WTC11 (cell line): ENCODE results near the gene MTMR6. TPM values are rescaled to one million over a fixed set of nuclear protein-coding genes. Genes with fewer than 3 reads are reported as not detected.

ENCODE experiments used
- ATAC-seq: fragments of 200-7000 bp; cut with Tn5 transposase; 2 replicates; pipeline ENCODE4 v1.10.0; 2021; ENCODE audit warnings: mild to moderate bottlenecking, moderate library complexity
- CTCF ChIA-PET: fragments of 300-600 bp; sonication (Branson Sonifier 250); formaldehyde crosslinking; loops from one replicate; lab custom pipeline; 2021; ENCODE audit warnings: antibody characterized with exemption; lab: Charles Lee
- POLR2A ChIA-PET: fragments of 350-600 bp; sonication (Branson Sonifier 250); formaldehyde crosslinking; loops from one replicate; lab custom pipeline; 2021; ENCODE audit warnings: antibody characterized with exemption; lab: Charles Lee
- DNase-seq: peaks from one replicate; pipeline ENCODE4 v3.0.0; 2021; ENCODE audit warnings: low spot score
- H3K27ac Mint-ChIP-seq: 2 replicates; pipeline ENCODE4 v1.8.0; 2021; ENCODE audit warnings: mixed read lengths
- H3K27me3 Mint-ChIP-seq: 2 replicates; pipeline ENCODE4 v1.8.0; 2021; ENCODE audit warnings: low read depth, mild to moderate bottlenecking, moderate library complexity, mixed read lengths
- H3K36me3 Mint-ChIP-seq: 2 replicates; pipeline ENCODE4 v1.8.0; 2021; ENCODE audit warnings: mixed read lengths
- H3K4me1 Mint-ChIP-seq: 2 replicates; pipeline ENCODE4 v1.8.0; 2022; ENCODE audit warnings: mixed read lengths
- H3K4me3 Mint-ChIP-seq: 2 replicates; pipeline ENCODE4 v1.8.0; 2021; ENCODE audit warnings: mild to moderate bottlenecking, moderate library complexity, mixed read lengths
- H3K9me3 Mint-ChIP-seq: 2 replicates; pipeline ENCODE4 v1.8.0; 2021; ENCODE audit warnings: mixed read lengths
- CREM ChIP-seq: sonication (generic); formaldehyde crosslinking; IDR thresholded peaks from 2 replicates; pipeline ENCODE4 v1.8.1; 2022; ENCODE audit warnings: mild to moderate bottlenecking, missing genetic modification reagents, moderate library complexity
- E2F5 ChIP-seq: sonication (generic); formaldehyde crosslinking; IDR thresholded peaks from 2 replicates; pipeline ENCODE4 v1.8.1; 2022; ENCODE audit warnings: mild to moderate bottlenecking, moderate library complexity, missing genetic modification reagents
- ELF4 ChIP-seq: sonication (generic); formaldehyde crosslinking; IDR thresholded peaks from 2 replicates; pipeline ENCODE4 v1.8.1; 2022; ENCODE audit warnings: low read depth, mild to moderate bottlenecking, moderate library complexity, missing genetic modification reagents
- FOXP1 ChIP-seq: sonication (generic); formaldehyde crosslinking; IDR thresholded peaks from 2 replicates; pipeline ENCODE4 v1.8.0; 2022; ENCODE audit warnings: missing genetic modification reagents, mild to moderate bottlenecking, moderate library complexity, borderline replicate concordance
- FOXP4 ChIP-seq: sonication (generic); formaldehyde crosslinking; IDR thresholded peaks from 2 replicates; pipeline ENCODE4 v1.8.0; 2022; ENCODE audit warnings: mild to moderate bottlenecking, missing genetic modification reagents
- GABPB1 ChIP-seq: sonication (generic); formaldehyde crosslinking; IDR thresholded peaks from 2 replicates; pipeline ENCODE4 v1.8.1; 2023; ENCODE audit warnings: mild to moderate bottlenecking, missing genetic modification reagents
- HMGA2 ChIP-seq: fragments of 250-450 bp; sonication (Bioruptor Pico); IDR thresholded peaks from 2 replicates; pipeline ENCODE4 v1.4.0; 2021; ENCODE audit warnings: mild to moderate bottlenecking, moderate library complexity
- HMGXB4 ChIP-seq: sonication (generic); formaldehyde crosslinking; IDR thresholded peaks from 2 replicates; pipeline ENCODE4 v1.8.1; 2023; ENCODE audit warnings: mild to moderate bottlenecking, moderate library complexity, missing genetic modification reagents
- IRF2 ChIP-seq: sonication (generic); formaldehyde crosslinking; IDR thresholded peaks from 2 replicates; pipeline ENCODE4 v1.8.0; 2022; ENCODE audit warnings: low read depth, missing genetic modification reagents, borderline replicate concordance
- JUN ChIP-seq: sonication (generic); formaldehyde crosslinking; IDR thresholded peaks from 2 replicates; pipeline ENCODE4 v1.8.0; 2023; ENCODE audit warnings: mild to moderate bottlenecking, missing genetic modification reagents
- MAX ChIP-seq: sonication (generic); formaldehyde crosslinking; IDR thresholded peaks from 2 replicates; pipeline ENCODE4 v1.8.0; 2022; ENCODE audit warnings: mild to moderate bottlenecking, missing genetic modification reagents
- SMAD3 ChIP-seq: sonication (generic); formaldehyde crosslinking; IDR thresholded peaks from 2 replicates; pipeline ENCODE4 v1.8.0; 2022; ENCODE audit warnings: missing genetic modification reagents, mild to moderate bottlenecking, borderline replicate concordance
- TP53 ChIP-seq: sonication (generic); formaldehyde crosslinking; IDR thresholded peaks from 2 replicates; pipeline ENCODE4 v1.8.1; 2023; ENCODE audit warnings: mild to moderate bottlenecking, missing genetic modification reagents
- USF1 ChIP-seq: sonication (generic); formaldehyde crosslinking; IDR thresholded peaks from 2 replicates; pipeline ENCODE4 v1.8.0; 2022; ENCODE audit warnings: mild to moderate bottlenecking, missing genetic modification reagents
- USF2 ChIP-seq: sonication (generic); formaldehyde crosslinking; IDR thresholded peaks from 2 replicates; pipeline ENCODE4 v1.8.1; 2023; ENCODE audit warnings: mild to moderate bottlenecking, missing genetic modification reagents, moderate library complexity
- ZMAT4 ChIP-seq: fragments of 250-450 bp; sonication (Bioruptor Pico); IDR thresholded peaks from 2 replicates; pipeline ENCODE4 v1.9.0; 2021; ENCODE audit warnings: mild to moderate bottlenecking
- ZNF671 ChIP-seq: fragments of 250-450 bp; sonication (Bioruptor Pico); IDR thresholded peaks from 2 replicates; pipeline ENCODE4 v1.8.0; 2021; ENCODE audit warnings: mild to moderate bottlenecking
- ZSCAN18 ChIP-seq: fragments of 250-450 bp; sonication (Bioruptor Pico); IDR thresholded peaks from 2 replicates; pipeline ENCODE4 v2.1.2; 2022; ENCODE audit warnings: mild to moderate bottlenecking, moderate library complexity
- total RNA-seq: library from RNA; stranded (reverse); gene quantifications from 3 replicates; pipeline ENCODE4 v1.2.3, GENCODE V29; 2021

The MTMR6 gene
- total RNA-seq, 1 experiment from 2014 or later: 8.6 TPM

GRCh38 chr13:25306671-25307464 lies 19.6 kb upstream of the MTMR6 start (continued):
- TF ChIP-seq USF2 (CRISPR knock-in tag): no peak
- no peak for TF ChIP-seq ZMAT4
- no peak for TF ChIP-seq CREM (CRISPR knock-in tag)
- no peak for TF ChIP-seq TP53 (CRISPR knock-in tag)
- TF ChIP-seq ZSCAN18 (CRISPR knock-in tag): no peak
- TF ChIP-seq, all 79 proteins: peak for 0

GRCh38 chr13:25302121-25302520 lies 14.8 kb upstream of the MTMR6 start:
- CTCF ChIA-PET: no interaction called here
- no peak for ATAC-seq
- peaks cover 15% of the 10 kb centered on the region for H3K4me1 Mint-ChIP-seq
- TF ChIP-seq SMAD3 (CRISPR knock-in tag): no peak
- no peak for TF ChIP-seq IRF2
- no peak for TF ChIP-seq JUN
- no peak for TF ChIP-seq E2F5 (CRISPR knock-in tag)
- no peak for TF ChIP-seq ELF4 (CRISPR knock-in tag)
- no peak for TF ChIP-seq ZMAT4
- TF ChIP-seq GABPB1 (CRISPR knock-in tag): no peak
- no peak for TF ChIP-seq MAX
- TF ChIP-seq ZNF671 (CRISPR knock-in tag): no peak
- no peak for TF ChIP-seq HMGA2
- TF ChIP-seq, all 79 proteins: peak for 0
- Mint-ChIP-seq H3K36me3 (peaks cover 18% of the 10 kb centered on the region), H3K27me3 (peaks cover 22% of the 10 kb centered on the region), H3K9me3 (0 out of 2 replicates have a peak, but pooled peaks cover 4% of the 10 kb centered on the region), H3K27ac (no peak overlapping the region), H3K4me3 (peak overlapping the region; percentile 89)
- no peak for DNase-seq
- POLR2A ChIA-PET: interaction anchor here (0.6 kb wide), 1 partner anchor 1672 kb away, joined by 3 read pairs; no protein-coding TSS in a partner anchor

- ATAC-seq (peak; percentile 96), DNase-seq (peak; percentile 79)
- ChIA-PET CTCF (interaction anchor here (1.3 kb wide), 1 partner anchor 14 kb away, joined by 3 read pairs; no protein-coding TSS in a partner anchor), POLR2A (interaction anchor here (0.6 kb wide), 1 partner anchor 1673 kb away, joined by 3 read pairs; no protein-coding TSS in a partner anchor)
- Mint-ChIP-seq H3K27ac (no peak within 1 kb of the TSS), H3K4me1 (peaks cover 15% of the 10 kb centered on the region), H3K4me3 (peak within 1 kb of the TSS; percentile 89), H3K27me3 (peaks cover 28% of the 10 kb centered on the region), H3K9me3 (0 out of 2 replicates have a peak, but pooled peaks cover 4% of the 10 kb centered on the region), H3K36me3 (peaks cover 18% of the 10 kb centered on the region)
- TF ChIP-seq USF1 (0 out of 2 replicates have a peak, but pooled peaks have one; percentile 26), E2F5 (CRISPR knock-in tag) (peak; percentile 91), FOXP1 (CRISPR knock-in tag) (peak; percentile 61; the same call in 1 of the 2 replicates), HMGXB4 (peak; percentile 79), ZMAT4 (no peak), FOXP4 (CRISPR knock-in tag) (peak; percentile 90)
These were observed 14.2 kb upstream of the MTMR6 start, which contains the start of gene NUP58 for GRCh38 chr13:25301347-25302113. Gene NUP58 (plus strand): TSS chr13:25301625. CDS start chr13:25301774, 149 bp downstream.
